Ramos (cell line): ENCODE results near the gene TRABD2B.

Experiments
- in situ Hi-C: fragments of 300-500 bp; cut with MboI; formaldehyde crosslinking; loops from one replicate; pipeline ENCODE4 v1.14.3; 2022; ENCODE audit warnings: low sequenced_read_pairs; ENCODE audit not compliant: unreplicated experiment

TRABD2B gene

GRCh38 chr1:47866601-47867437 lies 130.4 kb downstream of the TRABD2B start:
- in situ Hi-C loops: no loop called here

DNA sequence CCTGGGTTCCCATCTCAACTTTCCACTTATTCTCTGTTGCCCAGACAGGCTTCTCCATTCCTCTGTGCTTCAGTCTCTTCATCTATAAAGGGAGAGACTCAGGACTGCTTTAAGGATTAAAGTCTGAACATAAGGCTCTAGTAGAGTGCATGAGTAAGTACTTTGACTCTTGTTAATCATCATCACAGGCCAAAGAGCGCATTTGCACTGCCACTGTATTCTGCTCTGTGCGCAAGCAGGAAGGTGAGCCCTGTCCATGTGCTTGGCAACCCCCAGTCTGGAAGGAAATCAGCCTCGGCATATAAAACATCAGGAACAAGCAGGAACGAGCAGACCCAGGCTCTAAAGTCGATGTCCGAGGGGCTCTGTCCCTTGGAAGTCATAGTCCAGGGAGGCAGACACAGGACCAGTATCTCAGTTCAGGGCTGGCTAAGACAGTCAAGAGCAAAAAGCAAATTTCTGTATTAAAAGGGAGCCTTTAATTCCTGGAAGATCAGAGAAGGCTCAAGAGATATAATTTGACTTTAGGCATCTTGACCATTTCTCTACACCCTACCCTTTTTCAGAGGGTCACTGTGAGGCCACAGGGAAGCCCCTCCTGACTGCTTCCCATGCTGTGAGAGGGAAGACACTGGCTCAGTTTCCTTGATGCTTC lies 131.2 kb downstream of the TRABD2B start:
- in situ Hi-C loops: no loop called here

- in situ Hi-C loops: no loop called here
Measured at GRCh38 chr1:47859092-47859743, 138.0 kb downstream of the TRABD2B start.

- in situ Hi-C loops: no loop called here
Measured at GRCh38 chr1:47856996-47857395, 140.2 kb downstream of the TRABD2B start.

- in situ Hi-C loops: no loop called here
Measured at GRCh38 chr1:47855230-47855629, 142.0 kb downstream of the TRABD2B start.

DNA sequence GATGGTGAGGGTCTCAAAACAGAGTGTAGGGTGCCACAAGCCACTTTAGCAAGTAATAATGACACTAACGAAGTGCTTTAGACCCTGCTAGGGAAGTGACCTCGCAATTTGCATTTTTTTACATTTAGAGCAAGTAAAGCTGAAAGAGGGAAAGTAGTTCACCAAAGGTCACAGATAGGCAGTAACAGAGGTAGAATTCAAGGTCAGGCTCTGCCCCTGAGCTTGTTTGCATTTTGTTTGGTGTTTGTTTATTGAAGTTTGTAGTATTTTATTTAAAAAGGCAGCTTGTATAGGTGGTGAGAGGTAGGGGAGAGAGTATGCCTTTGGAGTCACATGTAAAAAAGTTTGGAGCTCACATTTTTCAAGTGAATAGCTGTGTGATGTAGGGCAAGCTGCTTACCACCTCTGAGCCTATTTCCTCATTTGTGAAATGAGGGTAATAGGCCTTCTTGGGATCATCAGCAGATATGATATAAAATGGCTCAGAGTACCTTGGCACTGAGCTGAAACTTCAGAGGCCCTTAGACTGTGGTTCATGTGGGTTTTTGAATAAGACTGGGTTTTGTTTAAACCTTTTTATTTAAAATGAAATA lies 142.5 kb downstream of the TRABD2B start:
- in situ Hi-C loops: no loop called here

GRCh38 chr1:47853852-47854251 lies 143.3 kb downstream of the TRABD2B start:
- in situ Hi-C loops: no loop called here

DNA sequence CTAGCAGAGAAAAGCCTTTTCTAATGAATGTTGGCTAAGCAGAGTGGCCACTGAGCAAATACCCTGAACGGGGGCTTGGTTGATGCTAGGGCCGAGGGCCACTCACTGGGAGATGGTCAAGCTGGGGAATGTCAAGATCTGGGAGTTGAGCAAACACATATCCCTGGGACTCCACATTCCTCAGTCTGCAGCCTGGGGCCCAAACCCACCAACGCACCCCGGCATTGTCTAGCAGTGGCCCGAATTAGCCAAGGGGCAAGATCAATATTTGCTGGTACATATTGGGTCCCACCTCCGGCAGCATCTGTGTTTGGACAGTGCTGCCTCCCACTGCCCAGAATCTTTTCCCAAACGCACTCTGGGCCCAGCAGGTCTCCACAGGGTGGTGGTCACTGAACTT lies 144.1 kb downstream of the TRABD2B start:
- in situ Hi-C loops: no loop called here

DNA sequence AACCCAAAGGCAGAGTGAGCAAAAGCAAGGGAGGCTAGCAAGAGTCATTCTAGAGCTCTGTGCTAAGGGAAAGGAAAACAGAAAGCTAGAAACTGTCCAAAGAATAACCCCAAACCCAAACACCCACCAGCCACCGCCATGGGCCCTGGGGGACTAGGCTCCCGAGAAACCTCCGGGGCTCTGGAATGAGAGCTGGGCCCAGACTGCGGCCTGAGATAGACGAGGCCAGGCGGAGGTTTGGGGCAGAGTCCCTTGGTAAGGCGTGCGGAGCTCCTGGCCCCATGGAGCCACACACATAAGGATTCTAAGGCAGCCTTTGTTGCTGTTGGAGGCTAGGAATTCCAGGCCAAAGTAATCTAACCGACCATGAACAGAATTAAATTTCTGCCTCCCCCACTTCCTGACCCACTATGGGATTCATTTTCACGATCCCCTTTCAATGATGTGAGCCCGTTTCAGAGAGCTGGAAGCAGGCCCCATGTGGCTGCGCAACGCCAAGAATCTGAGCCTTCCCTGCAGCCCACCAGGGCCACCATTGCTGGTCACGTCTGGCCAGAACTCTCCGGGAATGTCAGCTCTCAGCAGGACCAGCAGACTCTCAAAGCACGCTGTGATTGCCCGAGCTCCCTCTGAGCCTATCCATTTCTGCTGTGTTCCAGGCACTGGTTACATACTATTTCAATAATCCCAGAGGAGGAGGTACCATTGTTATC lies 145.0 kb downstream of the TRABD2B start:
- in situ Hi-C loops: no loop called here

DNA sequence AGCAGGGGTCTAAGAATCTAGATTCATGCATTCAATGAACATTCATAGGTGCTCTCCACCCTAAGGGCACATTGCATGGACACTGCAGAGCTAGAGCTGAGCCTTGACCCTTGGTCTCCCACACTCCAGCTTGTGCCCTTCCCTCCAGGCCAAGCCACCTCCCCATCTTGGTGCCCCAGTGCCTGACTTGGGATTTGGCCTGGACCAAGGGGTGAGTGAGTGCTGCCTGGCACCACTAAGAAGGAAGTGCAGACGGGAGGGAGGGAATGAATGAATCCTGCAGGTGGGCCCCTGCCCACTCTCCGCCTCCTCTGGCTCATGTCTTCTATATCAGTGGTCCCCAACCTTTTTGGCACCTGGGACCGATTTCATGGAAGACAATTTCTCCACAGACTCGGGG lies 146.7 kb downstream of the TRABD2B start:
- in situ Hi-C loops: no loop called here

DNA sequence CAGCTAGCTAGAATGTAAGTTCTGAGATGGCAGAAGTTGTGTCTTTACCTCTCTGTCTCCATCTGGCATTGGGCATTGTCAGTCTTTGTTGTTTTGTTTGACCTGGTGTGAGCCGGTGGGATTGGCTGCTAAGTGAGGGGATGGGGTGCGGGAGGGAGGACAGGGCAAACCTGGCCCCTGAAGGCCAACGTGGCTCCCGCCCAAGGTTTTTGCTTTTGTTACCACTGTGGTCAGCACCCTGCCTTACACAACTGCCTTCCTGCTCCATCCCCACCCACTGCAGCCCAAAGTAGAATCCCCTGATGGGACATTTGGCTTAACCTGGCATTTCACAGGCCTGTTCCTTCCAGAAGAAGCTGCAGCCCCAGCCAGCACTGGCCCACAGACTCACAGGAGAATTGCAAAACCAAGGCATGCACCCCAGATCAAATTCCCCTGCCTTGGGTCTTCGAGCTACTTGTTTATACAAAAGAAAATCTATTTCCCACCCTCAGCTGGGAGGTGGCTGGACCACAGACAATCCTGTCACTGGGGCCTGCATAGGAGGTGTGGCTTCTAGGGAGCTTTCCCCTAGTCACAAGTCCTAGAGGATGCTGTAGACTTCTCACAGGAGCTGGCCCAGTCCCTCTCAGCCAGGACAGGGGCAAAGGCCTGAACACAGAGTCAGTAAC lies 147.5 kb downstream of the TRABD2B start:
- in situ Hi-C loops: no loop called here

DNA sequence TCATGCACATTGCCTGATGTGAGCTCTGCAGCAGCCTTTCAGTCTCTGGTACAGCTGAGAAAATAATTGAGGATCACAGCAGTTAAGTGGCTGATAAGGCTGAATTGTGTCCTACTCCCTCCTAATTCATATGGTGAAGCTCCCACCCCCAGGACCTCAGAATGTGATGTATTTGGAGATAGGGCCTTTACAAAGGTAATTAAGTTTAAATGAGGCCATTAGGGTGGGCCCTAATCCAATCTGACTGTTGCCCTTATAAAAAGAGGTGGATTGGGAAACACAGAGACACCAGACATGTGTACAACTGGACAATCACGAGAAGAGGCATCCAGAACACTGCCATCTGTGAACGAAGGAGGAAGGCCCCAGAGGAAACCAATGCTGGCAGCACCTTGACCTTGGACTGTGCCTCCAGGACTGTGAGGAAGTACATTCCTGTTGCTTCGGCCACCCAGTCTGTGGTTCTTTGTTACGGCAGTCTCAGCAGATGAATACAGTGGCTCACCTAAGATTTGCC lies 148.1 kb downstream of the TRABD2B start:
- in situ Hi-C loops: no loop called here

DNA sequence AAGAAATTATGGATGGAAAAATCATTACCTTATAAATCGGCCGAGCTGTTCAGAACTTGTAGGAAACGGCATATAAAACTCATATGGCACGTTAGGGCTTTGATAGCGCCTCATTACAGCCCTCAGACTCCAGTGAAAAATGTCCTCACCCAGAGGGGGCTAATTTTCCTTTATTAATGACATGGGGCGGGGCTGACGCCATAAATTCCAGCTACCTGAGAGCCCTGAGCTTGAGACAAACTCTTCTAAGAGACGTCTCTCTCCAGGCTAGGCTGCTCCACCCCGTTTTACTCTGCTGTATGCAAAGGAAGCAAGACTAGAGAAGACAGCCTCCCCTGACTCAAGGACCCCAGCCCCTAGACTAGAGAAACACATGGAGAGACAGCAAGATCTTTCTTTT lies 149.4 kb downstream of the TRABD2B start:
- in situ Hi-C loops: no loop called here

DNA sequence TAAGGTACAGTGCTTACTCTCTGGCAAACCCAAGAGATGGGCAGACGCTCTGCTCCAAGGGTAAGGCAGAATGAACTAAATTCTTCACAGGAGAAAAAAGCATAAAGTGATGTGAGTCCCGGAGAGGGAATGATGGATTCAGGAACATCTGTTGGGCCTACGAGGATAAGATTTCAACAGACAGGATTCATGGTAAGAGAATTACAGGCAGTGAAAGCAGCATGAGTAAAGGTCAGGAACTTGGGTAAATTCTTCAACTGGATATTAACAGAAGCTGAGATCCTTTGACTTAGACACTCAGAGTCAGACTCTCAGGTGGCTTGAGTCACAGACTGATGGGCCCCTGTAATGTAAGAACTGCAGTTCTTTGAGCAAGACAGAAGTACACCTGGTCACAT lies 152.6 kb downstream of the TRABD2B start:
- in situ Hi-C loops: no loop called here

GRCh38 chr1:47843781-47844557 lies 153.2 kb downstream of the TRABD2B start:
- in situ Hi-C loops: no loop called here

- in situ Hi-C loops: no loop called here
Measured at GRCh38 chr1:47843059-47843458, 154.1 kb downstream of the TRABD2B start.

DNA sequence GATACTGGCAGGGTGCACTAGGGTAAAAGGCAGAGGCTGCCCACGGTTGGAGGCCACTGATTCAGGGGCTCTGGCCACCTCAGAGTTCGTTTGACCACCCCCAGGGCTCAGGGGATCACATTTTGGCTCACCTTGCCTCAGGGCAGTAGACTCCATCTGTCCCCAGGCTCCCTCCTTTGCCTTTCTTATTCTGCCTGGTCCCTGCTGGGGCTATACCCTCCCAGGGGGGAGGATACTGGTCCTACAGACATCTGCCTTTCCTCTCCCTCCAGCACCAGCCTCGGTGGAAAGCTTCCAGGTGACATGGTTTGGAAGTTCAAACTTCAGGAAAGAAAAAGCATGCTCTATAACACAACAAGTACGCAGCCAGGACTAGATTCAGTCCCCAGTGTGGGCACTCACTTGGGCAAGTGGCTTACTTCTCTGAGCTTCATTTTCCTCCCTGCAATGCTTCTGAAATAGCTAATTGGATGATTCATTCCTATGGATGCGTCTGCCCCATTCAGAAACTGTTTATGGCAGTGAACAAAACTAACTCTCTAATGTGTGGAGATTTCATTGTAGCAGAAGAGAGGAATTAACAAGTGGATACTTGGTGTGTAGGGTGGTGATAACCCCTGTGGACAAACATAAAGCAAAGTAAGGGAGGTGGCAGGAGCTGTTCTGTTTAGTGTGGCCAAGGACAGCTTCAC lies 154.8 kb downstream of the TRABD2B start:
- in situ Hi-C loops: no loop called here

DNA sequence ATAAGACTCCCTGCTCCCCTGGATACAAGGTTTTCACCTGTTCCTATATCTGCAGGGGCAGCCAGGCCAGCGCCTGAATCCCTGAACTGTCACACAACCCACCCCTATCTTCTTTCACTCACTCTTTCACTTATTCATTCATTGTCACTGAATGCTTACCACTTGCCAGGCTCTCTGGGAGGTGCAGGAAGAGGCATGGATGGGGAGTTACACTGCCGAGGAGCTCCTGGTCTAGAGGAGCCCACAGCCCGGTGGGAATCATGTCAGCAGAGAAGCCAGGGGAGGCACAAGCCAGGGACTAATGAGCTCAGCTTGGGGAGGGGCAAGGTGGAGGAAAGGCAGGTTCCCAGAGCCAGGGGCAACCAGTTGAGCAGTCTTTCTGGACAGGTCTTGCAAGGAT lies 155.8 kb downstream of the TRABD2B start:
- in situ Hi-C loops: no loop called here
